SK-N-SH treated with all-trans-retinoic acid at 6 μM for 48 hours (cell line): ENCODE measurements around the gene SLC22A23.

Experiments used
- ATAC-seq: fragments of 200-7000 bp; cut with Tn5 transposase; 3 replicates; pipeline ENCODE4 v1.9.1; 2020; ENCODE audit warnings: mild to moderate bottlenecking, moderate library complexity
- ARNTL ChIP-seq: fragments of 450-650 bp; formaldehyde crosslinking; IDR thresholded peaks from 2 replicates; pipeline ENCODE4 v1.5.0; 2020; ENCODE audit warnings: low read depth, mild to moderate bottlenecking, moderate library complexity, borderline replicate concordance
- BACH2 ChIP-seq: fragments of 250-450 bp; sonication (Bioruptor Pico); IDR thresholded peaks from 2 replicates; pipeline ENCODE4 v1.9.0; 2021; ENCODE audit warnings: mild to moderate bottlenecking, borderline replicate concordance
- CREB5 ChIP-seq: fragments of 250-450 bp; sonication (Bioruptor Pico); IDR thresholded peaks from 2 replicates; pipeline ENCODE4 v1.5.1; 2020; ENCODE audit warnings: low read depth, mild to moderate bottlenecking, moderate library complexity
- GLIS3 ChIP-seq: fragments of 250-450 bp; sonication (Bioruptor Pico); IDR thresholded peaks from 2 replicates; pipeline ENCODE4 v1.5.0; 2020; ENCODE audit warnings: mild to moderate bottlenecking, moderate library complexity
- ISL1 ChIP-seq: fragments of 250-450 bp; sonication (Bioruptor Pico); IDR thresholded peaks from 2 replicates; pipeline ENCODE4 v2.1.2; 2022; ENCODE audit warnings: mild to moderate bottlenecking, moderate library complexity
- OSR1 ChIP-seq: fragments of 250-450 bp; sonication (Bioruptor Pico); IDR thresholded peaks from 2 replicates; pipeline ENCODE4 v1.8.0; 2022; ENCODE audit warnings: moderate library complexity, mild to moderate bottlenecking, inconsistent platforms
- PATZ1 ChIP-seq: fragments of 250-450 bp; sonication (Bioruptor Pico); IDR thresholded peaks from 2 replicates; pipeline ENCODE4 v1.8.0; 2020; ENCODE audit warnings: mild to moderate bottlenecking, moderate library complexity, borderline replicate concordance
- POU6F1 ChIP-seq: fragments of 250-450 bp; sonication (Bioruptor Pico); IDR thresholded peaks from 2 replicates; pipeline ENCODE4 v1.8.0; 2021; ENCODE audit warnings: low read depth, mild to moderate bottlenecking, moderate library complexity, borderline replicate concordance
- PPARA ChIP-seq: fragments of 250-450 bp; sonication (Bioruptor Pico); IDR thresholded peaks from 2 replicates; pipeline ENCODE4 v1.5.0; 2020; ENCODE audit warnings: mild to moderate bottlenecking, borderline replicate concordance
- RARB ChIP-seq: fragments of 250-450 bp; sonication (Bioruptor Pico); IDR thresholded peaks from 2 replicates; pipeline ENCODE4 v1.8.0; 2021; ENCODE audit warnings: mild to moderate bottlenecking, moderate library complexity
- SNAI2 ChIP-seq: fragments of 250-450 bp; sonication (Bioruptor Pico); IDR thresholded peaks from 2 replicates; pipeline ENCODE4 v1.5.0; 2020; ENCODE audit warnings: mild to moderate bottlenecking, moderate library complexity
- TCF4 ChIP-seq: fragments of 250-450 bp; sonication (Bioruptor Pico); IDR thresholded peaks from 2 replicates; pipeline ENCODE4 v1.8.0; 2021; ENCODE audit warnings: mild to moderate bottlenecking, moderate library complexity, borderline replicate concordance
- TOX ChIP-seq: fragments of 250-450 bp; sonication (Bioruptor Pico); IDR thresholded peaks from 2 replicates; pipeline ENCODE4 v1.8.0; 2021; ENCODE audit warnings: mild to moderate bottlenecking, moderate library complexity, borderline replicate concordance
- TSHZ2 ChIP-seq: fragments of 250-450 bp; sonication (Bioruptor Pico); IDR thresholded peaks from 2 replicates; pipeline ENCODE4 v1.5.0; 2020; ENCODE audit warnings: mild to moderate bottlenecking, moderate library complexity
- ZC3H10 ChIP-seq: fragments of 250-450 bp; sonication (Bioruptor Pico); IDR thresholded peaks from 2 replicates; pipeline ENCODE4 v1.5.1; 2021; ENCODE audit warnings: mild to moderate bottlenecking, moderate library complexity
- ZFP3 ChIP-seq: fragments of 250-450 bp; sonication (Bioruptor Pico); IDR thresholded peaks from 2 replicates; pipeline ENCODE4 v1.5.0; 2020; ENCODE audit warnings: mild to moderate bottlenecking, moderate library complexity
- ZFP30 ChIP-seq: fragments of 450-650 bp; formaldehyde crosslinking; IDR thresholded peaks from 2 replicates; pipeline ENCODE4 v1.5.0; 2022; ENCODE audit warnings: mild to moderate bottlenecking, moderate library complexity
- ZNF565 ChIP-seq: fragments of 450-650 bp; formaldehyde crosslinking; conservative IDR thresholded peaks from 2 replicates; pipeline ENCODE4 v1.5.0; 2020; ENCODE audit warnings: low read depth, mild to moderate bottlenecking, moderate library complexity
- ZNF70 ChIP-seq: fragments of 450-650 bp; formaldehyde crosslinking; IDR thresholded peaks from 2 replicates; pipeline ENCODE4 v1.5.0; 2020; ENCODE audit warnings: mild to moderate bottlenecking, moderate library complexity

SLC22A23 gene

GRCh38 chr6:3301506-3301905 is 155.3 kb downstream of the SLC22A23 start:
- TF ChIP-seq POU6F1 (CRISPR knock-in tag) (no peak), PPARA (CRISPR knock-in tag) (no peak), PATZ1 (CRISPR knock-in tag) (no peak), SNAI2 (CRISPR knock-in tag) (no peak)
- no peak for ATAC-seq

GRCh38 chr6:3299221-3299620 is 157.6 kb downstream of the SLC22A23 start:
- no peak for TF ChIP-seq ZNF565 (CRISPR knock-in tag)
- no peak for TF ChIP-seq ZNF70
- no peak for TF ChIP-seq PATZ1 (CRISPR knock-in tag)
- no peak for TF ChIP-seq ARNTL (CRISPR knock-in tag)
- no peak for TF ChIP-seq GLIS3
- TF ChIP-seq TOX (CRISPR knock-in tag) = no peak
- ATAC-seq = no peak

- TF ChIP-seq PPARA (CRISPR knock-in tag) = no peak
- no peak for TF ChIP-seq ARNTL (CRISPR knock-in tag)
- no peak for TF ChIP-seq POU6F1 (CRISPR knock-in tag)
- no peak for TF ChIP-seq ZNF565 (CRISPR knock-in tag)
- TF ChIP-seq RARB (CRISPR knock-in tag) = no peak
- no peak for TF ChIP-seq TSHZ2
- no peak for TF ChIP-seq ISL1 (CRISPR knock-in tag)
- no peak for TF ChIP-seq CREB5
- no peak for TF ChIP-seq TOX (CRISPR knock-in tag)
- TF ChIP-seq OSR1 (CRISPR knock-in tag) = no peak
- TF ChIP-seq GLIS3 = no peak
- TF ChIP-seq BACH2 (CRISPR knock-in tag) = no peak
- no peak for TF ChIP-seq TCF4 (CRISPR knock-in tag)
- TF ChIP-seq PATZ1 (CRISPR knock-in tag) = no peak
- no peak for TF ChIP-seq ZFP30 (CRISPR knock-in tag)
- TF ChIP-seq ZC3H10 = no peak
- no peak for TF ChIP-seq SNAI2 (CRISPR knock-in tag)
- no peak for TF ChIP-seq ZFP3 (CRISPR knock-in tag)
- TF ChIP-seq, all 23 proteins: peak for 0
- no peak for ATAC-seq
Measured at GRCh38 chr6:3297909-3298308, 158.9 kb downstream of the SLC22A23 start.
